Breast epithelium (tissue), 4 donors: ENCODE measurements around the gene KISS1. TPM values are rescaled to one million over a fixed set of nuclear protein-coding genes. Genes with fewer than 3 reads are reported as not detected.

Source experiments
- DNase-seq, 2 donors: peaks; one replicate each; pipeline ENCODE4 v3.0.0-alpha.2; 2019; ENCODE audit warnings: low spot score in 2 of 2
- H3K27ac ChIP-seq, 2 donors: fragments of 200-600 bp; sonication (generic) in 1 of 2; one replicate each; pipeline ENCODE4 v1.5.1; 2016 to 2019; ENCODE audit warnings: mild to moderate bottlenecking in 1 of 2
- H3K27me3 ChIP-seq, 2 donors: fragments of 200-600 bp; sonication (generic) in 1 of 2; one replicate each; pipeline versions ENCODE4 v1.5.1 to v1.6.0; 2017 to 2019; ENCODE audit warnings: control low read depth in 1 of 2, mild to moderate bottlenecking in 1 of 2
- H3K36me3 ChIP-seq: fragments of 200-600 bp; one replicate; pipeline ENCODE4 v1.5.1; 2019
- H3K4me1 ChIP-seq, 2 donors: fragments of 200-600 bp; sonication (generic); one replicate each; pipeline ENCODE4 v1.5.1; 2016 to 2019; ENCODE audit warnings: control low read depth in 1 of 2
- H3K4me3 ChIP-seq, 3 donors: fragments of 200-600 bp; sonication (generic); 1 replicate in 2 of 3; 2 replicates in 1 of 3; pipeline ENCODE4 v1.5.1; 2016 to 2019; ENCODE audit warnings: mild to moderate bottlenecking in 3 of 3, moderate library complexity in 2 of 3
- H3K9me3 ChIP-seq, 2 donors: fragments of 200-600 bp; sonication (generic) in 1 of 2; one replicate each; pipeline ENCODE4 v1.5.1; 2016 to 2019; ENCODE audit warnings: control low read depth in 1 of 2
- CTCF ChIP-seq, 3 donors: fragments of 450-650 bp; IDR thresholded peaks; one replicate each; pipeline ENCODE4 v1.5.1; 2016 to 2017; ENCODE audit warnings: antibody characterized with exemption in 3 of 3, mild to moderate bottlenecking in 3 of 3, moderate library complexity in 3 of 3
- POLR2A ChIP-seq: fragments of 450-650 bp; IDR thresholded peaks from one replicate; pipeline ENCODE4 v1.6.1; 2016; ENCODE audit warnings: antibody characterized with exemption, mild to moderate bottlenecking, moderate library complexity
- POLR2AphosphoS5 ChIP-seq, 3 donors: sonication (generic); formaldehyde crosslinking; IDR thresholded peaks; one replicate each; pipeline ENCODE4 v1.6.1; 2017; ENCODE audit warnings: antibody characterized with exemption in 3 of 3
- intact Hi-C: fragments of 100-400 bp; cut with DNase I; formaldehyde crosslinking; loops from one replicate; pipeline ENCODE4 v1.15.1; 2023; ENCODE audit warnings: low total_unique reads
- total RNA-seq, 3 donors: library from RNA; depleted of rRNA; stranded (reverse); fragments of >200 nt; gene quantifications; one replicate each; pipeline ENCODE4 v1.1.0, GENCODE V29; 2016

KISS1 gene
- total RNA-seq, 3 donors from 2014 or later: not detected

- Histone ChIP-seq H3K27me3 (no peaks in the 10 kb centered on the region), H3K9me3 (no peaks in the 10 kb centered on the region), H3K27ac (peak overlapping the region; percentile 56 to 81), H3K4me3 (no peak overlapping the region), H3K4me1 (peaks cover 0 to 4% of the 10 kb centered on the region in 2 donors), H3K36me3 (peaks cover 8% of the 10 kb centered on the region)
- DNase-seq: peak in 1 of 2 donors; percentile 38
- TF ChIP-seq CTCF (IDR thresholded peaks at IDR 0.05): no peak
- no peak for TF ChIP-seq POLR2AphosphoS5 (IDR thresholded peaks at IDR 0.05)
- no peak for TF ChIP-seq POLR2A
- intact Hi-C loops: no loop called here
These were observed 29.8 kb upstream of the KISS1 start for GRCh38 chr1:204225841-204226735.

GRCh38 chr1:204224655-204225054 lies 28.4 kb upstream of the KISS1 start:
- TF ChIP-seq POLR2AphosphoS5 (IDR thresholded peaks at IDR 0.05) (no peak), CTCF (IDR thresholded peaks at IDR 0.05) (no peak), POLR2A (no peak)
- no peaks in the 10 kb centered on the region for H3K27me3 ChIP-seq
- no peak overlapping the region for H3K4me3 ChIP-seq
- DNase-seq: no peak
- no peaks in the 10 kb centered on the region for H3K9me3 ChIP-seq
- peaks cover 8% of the 10 kb centered on the region for H3K36me3 ChIP-seq
- peaks cover 0 to 4% of the 10 kb centered on the region in 2 donors for H3K4me1 ChIP-seq
- H3K27ac ChIP-seq: no peak overlapping the region
- intact Hi-C loops: no loop called here

GRCh38 chr1:204223129-204223860 lies 27.0 kb upstream of the KISS1 start:
- intact Hi-C loops: no loop called here
- TF ChIP-seq POLR2AphosphoS5 (IDR thresholded peaks at IDR 0.05): no peak
- TF ChIP-seq POLR2A: no peak
- no peak for TF ChIP-seq CTCF (IDR thresholded peaks at IDR 0.05)
- H3K9me3 ChIP-seq: no peaks in the 10 kb centered on the region
- peaks cover 0 to 4% of the 10 kb centered on the region in 2 donors for H3K4me1 ChIP-seq
- peaks cover 4% of the 10 kb centered on the region for H3K36me3 ChIP-seq
- no peak overlapping the region for H3K27ac ChIP-seq
- DNase-seq: no peak
- no peaks in the 10 kb centered on the region for H3K27me3 ChIP-seq
- no peak overlapping the region for H3K4me3 ChIP-seq

- TF ChIP-seq POLR2AphosphoS5 (IDR thresholded peaks at IDR 0.05): no peak
- TF ChIP-seq POLR2A: no peak
- TF ChIP-seq CTCF (IDR thresholded peaks at IDR 0.05): no peak
- H3K4me1 ChIP-seq: peaks cover 0 to 4% of the 10 kb centered on the region in 2 donors
- no peak for DNase-seq
- H3K36me3 ChIP-seq: no peaks in the 10 kb centered on the region
- H3K27ac ChIP-seq: no peak overlapping the region
- H3K9me3 ChIP-seq: no peaks in the 10 kb centered on the region
- no peaks in the 10 kb centered on the region for H3K27me3 ChIP-seq
- H3K4me3 ChIP-seq: no peak overlapping the region
- intact Hi-C loops: no loop called here
These were observed 26.4 kb upstream of the KISS1 start for GRCh38 chr1:204222764-204223055.
